HG03060 (cell line): Measurements from ENCODE around the gene TMEM38A.
A peak's percentile ranks its signal among the peaks of the same experiment; 100 is the strongest.

ENCODE experiments used
- ATAC-seq: cut with Tn5 transposase; IDR thresholded peaks from one replicate; pipeline ENCODE4 v1.9.1; 2021; ENCODE audit warnings: low read depth, moderate number of reproducible peaks; ENCODE audit not compliant: unreplicated experiment

Gene TMEM38A, protein sequence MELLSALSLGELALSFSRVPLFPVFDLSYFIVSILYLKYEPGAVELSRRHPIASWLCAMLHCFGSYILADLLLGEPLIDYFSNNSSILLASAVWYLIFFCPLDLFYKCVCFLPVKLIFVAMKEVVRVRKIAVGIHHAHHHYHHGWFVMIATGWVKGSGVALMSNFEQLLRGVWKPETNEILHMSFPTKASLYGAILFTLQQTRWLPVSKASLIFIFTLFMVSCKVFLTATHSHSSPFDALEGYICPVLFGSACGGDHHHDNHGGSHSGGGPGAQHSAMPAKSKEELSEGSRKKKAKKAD

GRCh38 chr19:16660763-16661479 lies at the start of gene TMEM38A:
Gene TMEM38A, plus strand, starts transcription at chr19:16661139. Its CDS starts 79 bp downstream, at chr19:16661218.
- ATAC-seq: peak; percentile 1

DNA sequence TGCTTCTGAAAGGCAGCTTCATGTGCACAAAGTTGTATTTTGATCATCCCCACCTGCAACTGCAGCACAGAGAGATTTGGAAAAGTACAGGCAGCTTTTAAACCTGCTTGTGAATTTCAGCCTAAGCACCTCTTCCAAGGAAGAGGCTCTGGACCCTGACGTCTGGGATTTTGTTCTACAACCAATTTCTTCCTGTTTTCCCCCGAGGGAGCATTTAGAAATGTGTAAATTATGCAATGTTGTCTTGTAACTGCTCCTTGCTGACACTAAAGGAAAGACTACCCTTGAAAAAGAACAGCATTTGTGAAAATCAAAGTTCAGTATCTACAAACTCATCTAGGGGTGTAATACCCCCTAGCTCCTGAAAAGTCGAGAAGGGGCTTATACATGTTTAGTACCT lies 48.3 kb upstream of the TMEM38A start:
- no peak for ATAC-seq

DNA sequence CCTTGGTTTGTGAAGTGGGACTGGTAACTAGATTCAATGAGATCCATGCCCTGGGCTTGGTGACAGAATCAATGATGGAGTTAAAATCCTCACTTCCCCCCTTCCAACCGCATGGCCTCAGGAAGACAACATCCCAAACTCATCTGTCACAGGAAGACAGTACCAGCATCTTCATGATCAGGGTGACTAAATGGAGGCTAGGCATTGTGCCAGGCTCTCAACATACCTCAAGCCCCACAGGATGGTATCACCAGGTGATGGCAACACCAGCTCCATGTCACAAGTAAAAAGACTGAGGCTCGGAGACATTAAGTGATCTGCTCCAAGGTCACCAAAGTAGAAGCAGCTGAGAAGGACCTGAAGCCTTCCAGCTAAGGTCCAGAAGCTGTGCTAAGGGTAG lies 47.1 kb upstream of the TMEM38A start:
- no peak for ATAC-seq

GRCh38 chr19:16614941-16615340 lies 46.0 kb upstream of the TMEM38A start:
- no peak for ATAC-seq

- ATAC-seq: no peak
Observed at GRCh38 chr19:16615808-16616207, 45.1 kb upstream of the TMEM38A start.

GRCh38 chr19:16618248-16618647 lies 42.7 kb upstream of the TMEM38A start:
- ATAC-seq: no peak

DNA sequence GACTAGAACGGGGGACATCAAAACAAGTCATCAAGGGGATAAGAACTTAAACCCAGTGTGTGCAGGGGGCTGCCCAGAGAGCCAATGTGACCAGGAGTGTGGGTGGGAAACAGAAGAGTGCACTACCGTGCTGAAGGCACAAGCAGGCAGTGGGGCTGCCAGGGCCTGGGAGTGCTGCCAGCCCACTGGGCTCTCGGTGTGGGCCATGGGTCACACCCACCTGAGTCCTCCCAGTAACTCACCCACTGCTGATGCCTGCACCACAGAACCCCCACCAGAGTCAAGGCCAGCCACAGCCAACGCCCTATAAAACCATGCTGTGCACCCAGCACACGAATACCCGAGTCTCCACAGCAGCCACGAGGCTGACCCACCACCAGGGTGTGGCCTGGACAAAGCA lies 41.5 kb upstream of the TMEM38A start:
- ATAC-seq: no peak

DNA sequence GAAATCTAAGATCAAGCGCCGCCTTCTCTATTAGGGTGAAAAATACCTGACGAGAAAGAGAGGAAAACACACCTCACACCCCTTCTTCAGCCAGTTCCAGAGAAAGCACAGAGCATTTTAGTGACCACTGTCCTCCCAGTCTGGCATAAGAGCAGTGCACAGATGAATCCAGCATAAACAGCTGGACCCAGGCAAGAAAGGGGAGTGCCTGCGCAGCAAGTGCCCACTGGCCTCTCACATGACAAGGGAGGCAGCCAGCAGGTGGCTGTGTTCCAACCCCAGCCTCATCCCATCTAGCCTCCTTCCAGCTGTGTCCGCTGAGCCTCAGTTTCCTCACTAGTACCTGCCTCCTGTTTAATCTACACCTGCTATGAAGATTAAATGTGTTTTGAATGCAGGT lies 40.9 kb upstream of the TMEM38A start:
- no peak for ATAC-seq

DNA sequence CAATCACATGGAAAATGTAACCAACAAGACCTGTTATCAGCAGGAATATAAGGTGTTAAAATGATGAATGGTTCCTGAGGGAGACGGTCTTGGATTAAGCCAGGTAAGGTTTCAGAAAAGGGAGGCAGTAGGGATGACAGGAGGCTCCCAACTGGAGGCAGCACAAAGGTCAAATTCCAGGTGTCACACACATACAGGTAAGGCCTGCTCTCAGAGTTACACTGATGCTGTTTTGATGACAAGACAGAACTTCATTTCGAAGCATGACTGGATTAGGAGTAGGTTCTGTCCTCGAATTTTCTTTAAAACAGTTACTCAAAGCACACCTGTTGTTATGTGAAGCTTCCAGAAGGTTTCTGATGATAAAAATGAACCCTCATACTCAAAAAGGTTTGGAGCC lies 40.4 kb upstream of the TMEM38A start:
- ATAC-seq: no peak

DNA sequence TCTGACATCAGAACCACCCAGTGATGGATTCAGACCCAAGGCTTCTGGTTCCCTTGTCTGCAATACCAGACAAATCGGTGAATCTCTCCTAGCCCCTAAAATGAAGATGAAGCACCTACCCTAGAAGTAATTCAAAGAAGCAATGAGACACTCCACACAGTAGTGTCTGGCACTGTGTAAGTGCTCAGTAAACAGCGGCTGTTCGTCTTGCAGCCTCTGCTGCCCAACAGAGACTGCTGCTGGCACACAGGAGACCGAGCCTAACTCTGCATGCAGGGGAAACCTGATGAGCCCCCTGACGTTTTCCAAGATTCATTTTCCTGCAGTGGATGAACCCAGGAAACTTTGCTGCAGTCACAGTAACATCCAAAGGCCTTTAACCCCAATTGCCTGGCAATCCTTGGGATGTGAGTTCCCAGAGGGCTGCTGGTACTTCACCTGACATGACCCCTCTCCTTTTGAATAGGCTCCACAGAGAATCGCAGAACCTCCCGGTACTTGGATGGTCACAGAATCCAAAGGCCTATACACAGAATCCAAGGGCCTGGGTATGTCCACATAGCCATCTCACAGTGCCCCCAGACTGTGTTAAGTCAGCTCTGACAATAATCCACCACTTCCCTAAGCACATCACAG lies 39.7 kb upstream of the TMEM38A start:
- ATAC-seq: no peak

DNA sequence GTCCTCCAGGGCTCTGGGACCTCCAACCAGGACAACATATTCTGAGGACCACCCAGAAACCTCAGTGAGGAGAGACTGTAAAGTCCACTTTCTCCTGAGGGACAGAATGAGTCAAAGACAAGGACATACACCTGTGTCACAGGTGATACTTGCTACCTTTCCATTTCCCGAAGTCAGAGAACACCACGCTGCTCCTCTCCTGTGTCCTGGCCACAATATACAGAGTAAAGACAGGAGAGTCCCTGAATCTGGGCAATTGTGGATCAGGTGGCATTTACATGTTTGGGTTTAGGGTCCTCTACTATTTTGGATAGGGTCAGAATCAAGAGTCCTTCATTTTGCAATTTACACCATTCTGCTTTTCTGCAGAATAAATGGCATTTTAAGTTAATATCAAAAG lies 37.9 kb upstream of the TMEM38A start:
- no peak for ATAC-seq

DNA sequence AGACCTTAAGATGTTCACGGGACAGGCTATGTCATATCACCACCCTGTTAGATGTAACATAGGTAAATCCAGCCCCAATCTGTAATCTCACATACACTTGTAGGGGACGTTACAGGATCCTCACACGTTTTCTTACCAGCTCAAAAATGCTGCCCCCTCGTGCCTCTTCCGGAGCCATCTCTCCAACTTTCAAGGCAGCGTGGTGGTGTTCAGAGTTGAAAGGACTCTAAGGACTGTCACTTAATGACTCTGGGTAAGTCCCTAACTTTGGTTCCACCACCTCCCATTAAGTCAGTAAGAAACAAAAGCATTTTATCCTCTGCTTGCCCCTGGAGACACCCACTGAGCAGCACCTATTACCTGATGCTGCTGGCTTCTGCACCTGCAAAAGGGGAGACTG lies 37.4 kb upstream of the TMEM38A start:
- no peak for ATAC-seq

DNA sequence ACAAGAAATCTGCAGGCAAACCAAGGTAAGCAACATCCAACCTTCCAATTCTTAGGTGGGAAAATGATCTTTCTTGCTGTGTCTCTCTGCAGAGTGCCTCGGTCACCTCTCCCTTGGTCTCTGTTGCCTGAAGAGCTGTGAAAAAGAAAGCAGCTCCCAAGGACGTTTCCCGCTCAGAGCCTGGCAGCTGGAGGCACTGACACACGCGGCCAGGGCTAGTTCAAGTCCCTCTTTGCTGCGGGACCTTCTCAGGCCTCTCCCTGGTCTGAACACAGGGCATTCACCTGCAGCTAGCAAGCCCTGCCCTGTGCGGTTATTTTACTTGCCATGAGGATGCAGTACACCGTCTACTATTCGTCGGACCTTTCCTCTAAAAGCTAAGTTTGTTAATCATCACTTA lies 36.7 kb upstream of the TMEM38A start:
- no peak for ATAC-seq

GRCh38 chr19:16625163-16625958 lies 35.6 kb upstream of the TMEM38A start:
- no peak for ATAC-seq

DNA sequence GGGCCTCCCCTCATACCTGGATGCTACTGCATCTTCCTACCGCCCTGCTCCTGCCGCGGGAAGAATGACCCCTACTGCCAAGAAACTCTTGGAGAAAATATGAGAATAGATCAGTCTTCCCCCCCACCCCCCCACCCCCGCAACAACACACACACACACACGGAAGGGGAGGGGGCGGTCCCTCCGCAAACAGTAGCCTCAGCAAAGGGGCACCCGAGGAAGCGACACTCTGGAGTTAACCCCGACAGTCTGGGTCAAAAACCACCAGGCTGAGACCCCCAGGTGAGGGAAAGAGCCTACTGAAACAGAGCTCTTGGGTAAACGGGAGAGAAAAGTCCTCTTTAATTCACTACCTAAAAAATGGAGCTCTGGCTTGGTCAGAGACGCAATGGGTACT lies 34.1 kb upstream of the TMEM38A start:
- no peak for ATAC-seq

- no peak for ATAC-seq
Observed at GRCh38 chr19:16627193-16627927, 33.6 kb upstream of the TMEM38A start.

GRCh38 chr19:16627928-16628182 lies 33.1 kb upstream of the TMEM38A start:
- ATAC-seq: no peak

DNA sequence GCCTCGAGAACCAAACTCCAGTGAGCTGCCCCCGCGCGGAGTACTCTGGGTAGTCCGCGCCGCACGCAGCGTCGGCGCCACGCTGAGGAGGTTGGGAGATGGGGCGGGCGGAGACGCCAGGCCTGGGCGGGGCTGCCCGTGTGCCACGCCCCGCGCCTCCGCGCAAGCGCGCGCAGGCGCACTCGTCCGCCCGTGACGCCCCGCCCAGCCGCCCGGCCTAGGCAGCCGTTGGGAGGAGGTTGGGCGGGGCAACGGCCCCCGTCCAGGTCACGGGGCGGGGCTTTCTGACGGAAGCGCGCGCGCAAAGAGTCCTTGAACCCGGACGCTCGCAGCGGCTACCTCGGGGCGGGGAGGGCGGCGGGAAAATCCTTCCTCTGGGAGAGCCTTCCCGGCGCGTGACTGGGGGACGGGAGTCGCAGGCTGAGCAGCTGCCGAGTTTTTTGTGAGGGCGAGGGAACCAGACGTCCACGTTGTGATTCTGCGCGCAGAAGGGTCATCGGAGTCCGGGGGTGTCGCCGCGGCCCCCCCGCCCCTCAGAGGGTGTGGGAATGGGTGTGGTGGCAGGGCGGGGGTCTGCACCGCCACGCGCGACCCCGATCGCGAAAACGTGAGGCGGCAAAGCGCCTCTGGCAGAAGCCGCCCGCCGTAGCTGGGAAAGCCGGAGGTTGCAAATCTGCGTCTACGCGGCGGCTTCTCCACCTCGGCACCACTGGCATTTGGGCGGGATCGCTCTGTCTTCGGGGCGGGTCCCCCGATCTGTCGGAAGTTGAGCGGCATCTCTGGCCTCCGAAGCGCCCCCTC lies 32.6 kb upstream of the TMEM38A start, which contains the start of gene MED26:
Gene MED26 (minus strand): TSS at position 22 of the 801 bp plus-strand sequence. CDS start 261 bp downstream, outside the sequence.
- ATAC-seq: peak; percentile 53

GRCh38 chr19:16628984-16629691 lies 31.8 kb upstream of the TMEM38A start:
- no peak for ATAC-seq
